HepG2 (cell line): ENCODE data around the gene ZFPL1. TPM values are rescaled to one million over a fixed set of nuclear protein-coding genes. Genes with fewer than 3 reads are reported as not detected.

Experiments
- AHDC1 ChIP-seq: sonication (generic); formaldehyde crosslinking; IDR thresholded peaks from 2 replicates; pipeline ENCODE4 v1.5.1; 2020; ENCODE audit warnings: mild to moderate bottlenecking, missing genetic modification reagents, borderline replicate concordance
- CBX5 ChIP-seq: sonication (generic); formaldehyde crosslinking; IDR thresholded peaks from 2 replicates; pipeline ENCODE4 v1.4.0; 2020; ENCODE audit warnings: missing genetic modification reagents, borderline replicate concordance
- GPN1 ChIP-seq: sonication (generic); formaldehyde crosslinking; IDR thresholded peaks from 2 replicates; pipeline ENCODE4 v1.5.1; 2020; ENCODE audit warnings: missing genetic modification reagents, borderline replicate concordance
- JARID2 ChIP-seq: sonication (generic); formaldehyde crosslinking; IDR thresholded peaks from 2 replicates; pipeline ENCODE4 v1.8.1; 2023; ENCODE audit warnings: missing genetic modification reagents, inconsistent platforms; ENCODE audit not compliant: insufficient replicate concordance
- KMT2B ChIP-seq: IDR thresholded peaks from 2 replicates; pipeline ENCODE4 v1.6.1; 2016; ENCODE audit warnings: missing genetic modification reagents, missing compliant biosample characterization
- MED1 ChIP-seq: sonication (generic); formaldehyde crosslinking; IDR thresholded peaks from 2 replicates; pipeline ENCODE4 v1.4.0; 2020; ENCODE audit warnings: missing genetic modification reagents
- MXD3 ChIP-seq: IDR thresholded peaks from 2 replicates; pipeline ENCODE4 v1.6.1; 2016; ENCODE audit warnings: mild to moderate bottlenecking, missing biosample characterization, missing genetic modification reagents
- PBX3 ChIP-seq: sonication (generic); formaldehyde crosslinking; IDR thresholded peaks from 2 replicates; pipeline ENCODE4 v1.8.1; 2023; ENCODE audit warnings: missing genetic modification reagents, inconsistent platforms, borderline replicate concordance
- PCBP1 ChIP-seq: fragments of 200-400 bp; formaldehyde crosslinking; IDR thresholded peaks from 2 replicates; pipeline ENCODE4 v1.6.1; 2017; ENCODE audit warnings: mild to moderate bottlenecking, low read depth, low read length, borderline replicate concordance
- SP1 ChIP-seq, 2 experiments: fragments of 450-650 bp in 1 of 2; sonication (generic) in 1 of 2; formaldehyde crosslinking in 1 of 2; IDR thresholded peaks; 2 replicates each; pipeline versions ENCODE4 v1.4.0 to v1.6.1; 2016 to 2020; ENCODE audit warnings: missing genetic modification reagents in 1 of 2
- THAP8 ChIP-seq: sonication (generic); formaldehyde crosslinking; IDR thresholded peaks from 2 replicates; pipeline ENCODE4 v1.5.1; 2020; ENCODE audit warnings: missing genetic modification reagents, mild to moderate bottlenecking, borderline replicate concordance
- XBP1 ChIP-seq: sonication (generic); formaldehyde crosslinking; IDR thresholded peaks from 2 replicates; pipeline ENCODE4 v1.5.0; 2020; ENCODE audit warnings: missing genetic modification reagents
- ZKSCAN5 ChIP-seq: sonication (generic); formaldehyde crosslinking; IDR thresholded peaks from 2 replicates; pipeline ENCODE4 v1.5.1; 2020; ENCODE audit warnings: mild to moderate bottlenecking, missing genetic modification reagents
- ZNF180 ChIP-seq: sonication (generic); formaldehyde crosslinking; IDR thresholded peaks from 2 replicates; pipeline ENCODE4 v1.4.0; 2020; ENCODE audit warnings: low read depth, missing genetic modification reagents, borderline replicate concordance
- ZNF253 ChIP-seq: sonication (generic); formaldehyde crosslinking; IDR thresholded peaks from 2 replicates; pipeline ENCODE4 v1.8.0; 2022; ENCODE audit warnings: mild to moderate bottlenecking, missing genetic modification reagents, borderline replicate concordance
- ZNF292 ChIP-seq: sonication (generic); formaldehyde crosslinking; IDR thresholded peaks from 2 replicates; pipeline ENCODE4 v1.8.1; 2022; ENCODE audit warnings: mild to moderate bottlenecking, low read depth, missing genetic modification reagents, borderline replicate concordance
- ZNF446 ChIP-seq: sonication (generic); formaldehyde crosslinking; IDR thresholded peaks from 2 replicates; pipeline ENCODE4 v1.5.0; 2020; ENCODE audit warnings: mild to moderate bottlenecking, missing genetic modification reagents
- ZNF543 ChIP-seq: sonication (generic); formaldehyde crosslinking; IDR thresholded peaks from 2 replicates; pipeline ENCODE4 v1.4.0; 2020; ENCODE audit warnings: mild to moderate bottlenecking, missing genetic modification reagents
- ZNF577 ChIP-seq: sonication (generic); formaldehyde crosslinking; IDR thresholded peaks from 2 replicates; pipeline ENCODE4 v1.4.0; 2020; ENCODE audit warnings: mild to moderate bottlenecking, low read depth, missing genetic modification reagents, borderline replicate concordance
- ZNF619 ChIP-seq: sonication (generic); formaldehyde crosslinking; IDR thresholded peaks from 2 replicates; pipeline ENCODE4 v1.4.0; 2020; ENCODE audit warnings: mild to moderate bottlenecking, missing genetic modification reagents
- ZNF629 ChIP-seq: sonication (generic); formaldehyde crosslinking; conservative IDR thresholded peaks from 2 replicates; pipeline ENCODE4 v1.5.0; 2020; ENCODE audit warnings: missing genetic modification reagents
- ZNF768 ChIP-seq: sonication (generic); formaldehyde crosslinking; IDR thresholded peaks from 2 replicates; pipeline ENCODE4 v1.4.0; 2020; ENCODE audit warnings: missing genetic modification reagents
- polyA plus RNA-seq, 8 experiments: library from polyadenylated mRNA; depleted of rRNA in 3 of 8; stranded (reverse) in 7 of 8; unstranded in 1 of 8; fragments of >200 nt; fragmentation: Illumina TruSeq in 4 of 8; extraction: Trizol in 4 of 8; gene quantifications; 2 replicates each; pipeline versions ENCODE4 v1.2.1 to v1.2.3, GENCODE V29; 2011 to 2016; ENCODE audit warnings: low read depth in 4 of 8, missing spikeins in 1 of 8, mixed read lengths in 1 of 8; ENCODE audit not compliant: insufficient read depth in 1 of 8
- total RNA-seq, 5 experiments: library from RNA; depleted of rRNA; stranded (reverse); fragments of >200 nt; fragmentation: Illumina TruSeq; extraction: Trizol; gene quantifications; 2 replicates each; pipeline ENCODE4 v1.2.3, GENCODE V29; 2016; ENCODE audit warnings: low read depth in 1 of 5

Gene ZFPL1
- total and polyA plus RNA-seq, 2 of the 13 experiments (the other 11 are each of a cell fraction or from before 2014, with no cell fraction given): 32.2 to 56.0 TPM

GRCh38 chr11:65058012-65058411, 26.0 kb upstream of the ZFPL1 start (continued):
- TF ChIP-seq AHDC1 (CRISPR knock-in tag) (0 out of 2 replicates have a peak, but pooled peaks have one; percentile 12), ZNF180 (no peak), ZNF619 (no peak), ZNF768 (CRISPR knock-in tag) (no peak; the same call in 1 of the 2 replicates), GPN1 (CRISPR knock-in tag) (no peak), PBX3 (CRISPR knock-in tag) (no peak), KMT2B (no peak), JARID2 (CRISPR knock-in tag) (no peak), ZKSCAN5 (CRISPR knock-in tag) (no peak), ZNF253 (no peak), ZNF446 (CRISPR knock-in tag) (no peak), MXD3 (CRISPR knock-in tag) (no peak), ZNF292 (CRISPR knock-in tag) (no peak), ZNF543 (CRISPR knock-in tag) (peak; percentile 0; the same call in 1 of the 2 replicates), XBP1 (CRISPR knock-in tag) (no peak), ZNF577 (no peak), MED1 (CRISPR knock-in tag) (no peak), SP1 (IDR thresholded peaks at IDR 0.05) (no peak), SP1 (CRISPR knock-in tag; IDR thresholded peaks at IDR 0.05) (no peak), CBX5 (CRISPR knock-in tag) (no peak), ZNF629 (CRISPR knock-in tag) (no peak), THAP8 (CRISPR knock-in tag) (no peak; the same call in 1 of the 2 replicates), PCBP1 (no peak)
